NCI-H1105 (cell line): ENCODE data around the gene GALNTL6.
"Not testable (repeated sequence)": the region's sequence is repeated elsewhere in the genome, so short reads cannot be mapped to it uniquely, and the experiment has no call there.

Experiments
- DNase-seq: peaks from one replicate; lab custom pipeline; 2025; lab: John Stamatoyannopoulos, UW

GALNTL6 gene

DNA sequence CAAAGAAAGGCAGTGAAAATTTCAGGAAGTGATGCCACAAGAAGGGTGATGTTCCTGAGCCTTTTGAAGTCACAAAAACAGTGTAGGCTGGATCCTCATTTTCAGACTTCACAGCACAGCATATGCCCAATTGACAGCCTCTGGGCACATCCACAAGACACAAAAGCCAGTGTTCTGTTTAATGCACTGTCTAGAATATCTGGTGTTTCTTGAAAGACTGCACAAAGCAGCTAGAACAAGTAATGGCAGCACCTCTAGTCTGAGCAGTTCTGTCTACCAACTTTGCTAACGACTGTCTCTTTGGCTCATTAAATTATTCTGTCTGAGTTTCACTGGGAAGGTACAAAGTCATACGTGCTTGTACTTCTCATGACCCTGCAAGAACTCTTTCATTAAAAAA, 938.3 kb downstream of the GALNTL6 start:
- no peak for DNase-seq

DNA sequence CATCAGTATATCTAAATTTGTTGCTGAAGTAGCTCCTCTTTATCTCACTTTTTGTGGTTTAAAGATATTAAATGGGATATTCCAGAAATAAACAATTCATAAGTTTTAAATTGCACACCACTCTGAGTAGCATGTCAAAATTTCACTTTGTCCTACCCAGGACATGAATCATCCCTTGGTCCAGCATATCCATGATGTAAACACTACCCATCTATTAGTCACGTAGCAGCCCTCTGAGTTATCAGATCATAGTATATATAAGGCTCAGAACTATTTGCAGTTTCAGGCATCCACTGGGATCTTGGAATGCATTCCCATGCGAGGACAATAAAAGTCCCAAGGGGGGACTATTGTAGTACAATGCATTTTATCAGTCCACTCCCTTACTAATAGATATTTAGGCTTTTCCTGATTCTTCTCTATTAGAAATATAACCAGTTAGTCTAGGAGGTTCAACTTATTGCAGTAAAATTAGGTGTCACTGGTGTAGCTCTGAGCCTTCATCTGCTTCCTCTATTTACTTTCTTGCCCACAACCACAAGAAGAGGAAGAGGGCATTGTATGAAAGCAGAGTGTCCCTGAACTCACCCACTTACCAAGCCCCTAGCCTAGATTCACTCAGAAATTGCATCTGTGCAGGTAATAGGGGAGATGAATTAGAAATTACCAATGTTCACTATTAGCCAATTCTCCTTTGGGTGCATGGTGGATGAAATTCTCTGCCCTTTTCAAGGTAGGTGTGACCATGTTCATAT, 945.6 kb downstream of the GALNTL6 start:
- no peak for DNase-seq

DNA sequence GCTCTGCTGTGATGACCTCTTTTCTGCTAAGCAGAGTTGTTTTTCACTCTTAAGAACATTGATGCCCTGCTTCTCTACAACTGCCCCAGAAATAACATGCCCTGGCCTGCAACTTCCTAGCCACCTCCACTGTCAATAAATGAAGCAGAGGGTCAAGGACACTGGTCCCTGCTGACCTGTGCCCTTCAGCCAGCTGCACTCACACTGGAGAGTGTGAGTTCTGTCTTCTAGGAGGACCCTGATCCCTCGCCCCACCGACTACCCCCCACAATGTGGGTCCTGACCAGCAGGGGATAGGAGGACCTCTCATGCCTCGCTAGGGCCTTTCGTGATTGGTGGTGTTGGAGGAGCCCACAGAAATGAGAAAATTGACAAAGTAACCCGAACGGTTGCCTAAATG, 947.3 kb downstream of the GALNTL6 start:
- no peak for DNase-seq

GRCh38 chr4:172762895-172763294, 949.7 kb downstream of the GALNTL6 start:
- DNase-seq = no peak

- DNase-seq = no peak
Measured at GRCh38 chr4:172770787-172771186, 957.6 kb downstream of the GALNTL6 start.

GRCh38 chr4:172772781-172773180, 959.6 kb downstream of the GALNTL6 start:
- no peak for DNase-seq

GRCh38 chr4:172776203-172776861, 963.1 kb downstream of the GALNTL6 start:
- DNase-seq = no peak

DNA sequence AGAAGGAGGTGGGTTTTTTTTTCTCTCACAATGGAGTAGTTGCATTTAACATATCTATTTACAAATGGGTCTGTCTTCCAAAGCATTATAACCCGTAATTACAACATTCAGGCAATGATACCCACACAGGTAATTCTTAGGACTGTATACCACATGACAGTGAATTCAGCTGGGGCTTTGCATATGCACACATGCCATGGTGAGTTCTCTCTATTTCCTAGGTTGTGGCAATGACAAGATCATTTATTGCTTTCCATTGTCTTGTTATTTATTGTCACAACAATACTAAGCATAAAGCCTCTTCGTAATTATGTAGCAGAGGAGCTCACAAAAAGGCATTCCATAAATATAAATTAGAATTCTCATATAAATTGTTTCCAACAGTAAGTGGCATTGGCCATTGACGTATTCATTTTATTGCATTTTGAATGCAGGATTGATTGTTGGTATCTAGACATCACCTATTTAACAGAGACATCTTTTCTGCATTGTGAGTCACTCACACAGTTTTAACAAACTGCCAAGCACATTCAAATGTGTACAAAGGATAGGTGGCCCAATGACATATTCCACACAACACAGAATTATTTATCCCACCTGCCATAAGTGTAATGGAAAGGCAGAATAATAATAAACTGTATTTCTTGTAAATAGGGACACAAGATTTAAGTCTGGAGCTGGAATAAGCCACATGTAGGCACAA, 964.7 kb downstream of the GALNTL6 start:
- no peak for DNase-seq

DNA sequence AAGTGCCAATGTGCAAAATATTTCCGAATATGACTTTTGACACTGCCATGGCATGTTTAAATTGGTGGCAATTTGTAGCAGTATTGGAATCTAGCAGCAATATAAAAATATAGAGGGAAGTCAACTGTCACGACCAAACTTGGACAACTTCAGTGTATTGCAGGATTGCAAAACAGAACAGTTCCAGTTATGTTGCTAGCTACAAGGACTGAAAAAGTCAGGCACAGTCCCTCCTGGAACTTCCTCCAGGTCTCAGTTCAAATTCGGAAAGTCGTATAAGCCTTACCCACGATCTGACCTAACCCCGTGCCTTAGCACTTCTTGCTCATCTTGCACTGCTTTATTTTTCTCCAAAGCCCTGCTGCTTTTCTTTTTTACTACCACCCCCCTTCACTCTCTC, 965.4 kb downstream of the GALNTL6 start:
- DNase-seq = no peak

- no peak for DNase-seq
Measured at GRCh38 chr4:172780566-172781081, 967.4 kb downstream of the GALNTL6 start.

DNA sequence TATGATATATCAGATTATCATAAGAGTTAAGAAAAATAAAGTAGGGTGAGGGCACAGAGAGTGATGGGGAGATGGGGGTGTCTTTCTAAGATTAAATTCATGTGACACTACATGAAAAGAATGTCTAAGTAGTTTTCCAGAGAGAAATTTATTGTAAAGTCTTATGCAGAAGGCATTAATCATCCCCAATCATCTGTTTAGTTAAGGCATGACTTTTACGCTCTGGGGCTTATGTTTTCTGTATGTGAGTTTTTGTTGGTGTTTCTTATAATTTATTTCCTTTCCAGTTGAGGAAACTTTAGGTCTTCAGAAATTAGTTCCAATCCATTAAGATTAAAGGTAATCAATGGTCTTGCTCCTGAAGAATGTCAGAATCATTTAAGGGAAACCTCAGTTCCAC, 972.4 kb downstream of the GALNTL6 start:
- no peak for DNase-seq

DNA sequence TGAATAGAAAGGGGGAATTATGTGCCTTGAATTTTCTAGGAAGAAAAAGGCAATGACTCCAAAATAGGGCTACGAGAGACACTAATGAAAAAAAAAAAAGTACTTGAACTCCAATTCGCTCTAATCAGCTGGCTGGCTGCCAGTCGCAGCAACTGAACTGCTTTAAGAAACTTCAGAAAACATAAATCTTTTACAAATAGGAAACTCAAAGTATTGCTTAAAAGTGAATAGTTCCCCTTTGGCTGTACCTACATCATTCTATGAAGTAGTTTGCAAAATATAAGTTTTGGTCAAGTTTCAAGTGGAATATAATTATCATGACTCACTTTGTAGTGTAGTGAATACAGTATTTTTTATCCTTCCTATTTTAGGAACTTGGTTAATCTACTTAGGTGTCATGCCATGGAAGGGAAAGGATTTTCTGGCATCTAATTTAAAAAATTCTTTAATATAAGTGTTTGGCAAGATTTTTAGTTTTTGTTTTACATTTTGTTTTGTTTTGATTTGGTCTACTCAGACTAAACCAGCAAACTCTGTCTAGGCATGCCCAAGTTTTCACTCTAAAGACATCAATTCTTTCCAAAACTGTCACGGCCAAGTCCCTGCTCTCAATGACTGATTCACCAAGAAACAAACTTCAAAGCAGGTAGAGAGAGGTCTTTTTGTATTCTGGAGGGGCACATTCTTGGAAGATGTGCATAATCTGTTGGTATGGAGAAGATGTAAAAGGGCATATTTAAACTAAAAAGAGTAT, 973.0 kb downstream of the GALNTL6 start:
- no peak for DNase-seq

DNA sequence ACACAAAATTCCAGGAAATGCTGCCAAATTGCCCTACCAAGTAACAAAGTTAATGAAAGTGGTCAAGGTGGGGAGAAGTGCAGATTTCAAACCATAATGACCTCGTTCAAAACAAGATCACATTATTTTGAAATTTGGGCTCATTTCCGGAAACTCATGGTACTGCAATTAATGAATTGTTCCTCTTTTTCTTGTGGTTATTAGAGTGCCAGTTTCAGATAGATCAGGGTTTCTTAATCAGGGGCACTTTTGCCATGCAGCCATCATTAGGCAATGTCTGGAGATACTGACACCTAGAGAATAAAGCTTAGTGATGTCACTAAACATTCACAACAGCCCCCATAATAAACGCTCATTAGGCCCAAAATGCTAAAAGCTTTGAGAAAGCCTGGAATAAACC, 973.9 kb downstream of the GALNTL6 start:
- no peak for DNase-seq

DNA sequence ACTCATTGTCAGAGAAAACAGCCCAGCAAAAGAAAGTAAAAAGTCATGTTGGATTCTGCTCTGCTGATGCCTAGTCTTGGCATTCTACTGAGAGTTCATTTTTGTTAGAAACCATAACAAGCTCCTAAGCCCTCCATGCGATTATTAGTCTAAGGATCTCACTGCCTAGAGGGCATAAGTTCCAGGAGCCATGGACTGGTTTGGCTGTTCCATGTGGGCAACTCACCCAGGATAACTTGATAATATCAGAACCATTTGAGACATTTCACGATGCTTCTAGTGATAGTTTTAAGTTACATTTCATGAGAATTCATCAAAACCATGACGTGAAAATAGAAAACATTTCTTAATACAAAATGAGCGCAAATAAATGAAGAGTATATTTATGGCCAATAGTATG, 978.6 kb downstream of the GALNTL6 start:
- DNase-seq = no peak

GRCh38 chr4:172793565-172794306, 980.5 kb downstream of the GALNTL6 start:
- DNase-seq = no peak

GRCh38 chr4:172794307-172794703, 981.1 kb downstream of the GALNTL6 start:
- no peak for DNase-seq

DNA sequence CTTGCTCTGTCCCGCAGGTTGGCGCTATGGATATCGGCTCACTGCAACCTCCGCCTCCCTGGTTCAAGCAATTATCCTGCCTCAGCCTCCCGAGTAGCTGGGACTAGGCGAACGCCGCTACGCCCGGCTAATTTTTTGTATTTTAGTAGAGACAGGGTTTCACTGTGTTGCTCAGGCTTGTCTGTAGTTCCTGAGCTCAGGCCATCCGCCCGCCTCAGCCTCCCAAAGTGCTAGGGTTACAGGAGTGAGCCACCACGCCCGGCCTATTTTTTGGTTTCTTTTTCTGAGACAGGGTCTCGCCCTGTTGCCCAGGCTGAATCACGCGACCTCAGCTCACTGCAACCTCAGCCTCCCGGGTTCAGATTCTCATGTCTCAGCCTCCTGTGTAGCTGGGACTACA, 984.1 kb downstream of the GALNTL6 start:
- DNase-seq = not testable (repeated sequence)

- no peak for DNase-seq
Measured at GRCh38 chr4:172802032-172802431, 988.8 kb downstream of the GALNTL6 start.

GRCh38 chr4:172806841-172807240, 993.6 kb downstream of the GALNTL6 start:
- DNase-seq = no peak

- no peak for DNase-seq
Measured at GRCh38 chr4:172808196-172808595, 995.0 kb downstream of the GALNTL6 start.

- DNase-seq = no peak
Measured at GRCh38 chr4:172809319-172809718, 996.1 kb downstream of the GALNTL6 start.
